ENCODE results near the gene VDAC2.

VDAC2 gene

GRCh38 chr10:75176046-75176445 lies 34.5 kb upstream of the VDAC2 start:
- DNase-seq (ENCODE audit: low read depth) = no peak
- TF ChIP-seq, protein P1, sequence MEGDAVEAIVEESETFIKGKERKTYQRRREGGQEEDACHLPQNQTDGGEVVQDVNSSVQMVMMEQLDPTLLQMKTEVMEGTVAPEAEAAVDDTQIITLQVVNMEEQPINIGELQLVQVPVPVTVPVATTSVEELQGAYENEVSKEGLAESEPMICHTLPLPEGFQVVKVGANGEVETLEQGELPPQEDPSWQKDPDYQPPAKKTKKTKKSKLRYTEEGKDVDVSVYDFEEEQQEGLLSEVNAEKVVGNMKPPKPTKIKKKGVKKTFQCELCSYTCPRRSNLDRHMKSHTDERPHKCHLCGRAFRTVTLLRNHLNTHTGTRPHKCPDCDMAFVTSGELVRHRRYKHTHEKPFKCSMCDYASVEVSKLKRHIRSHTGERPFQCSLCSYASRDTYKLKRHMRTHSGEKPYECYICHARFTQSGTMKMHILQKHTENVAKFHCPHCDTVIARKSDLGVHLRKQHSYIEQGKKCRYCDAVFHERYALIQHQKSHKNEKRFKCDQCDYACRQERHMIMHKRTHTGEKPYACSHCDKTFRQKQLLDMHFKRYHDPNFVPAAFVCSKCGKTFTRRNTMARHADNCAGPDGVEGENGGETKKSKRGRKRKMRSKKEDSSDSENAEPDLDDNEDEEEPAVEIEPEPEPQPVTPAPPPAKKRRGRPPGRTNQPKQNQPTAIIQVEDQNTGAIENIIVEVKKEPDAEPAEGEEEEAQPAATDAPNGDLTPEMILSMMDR (IDR thresholded peaks at IDR 0.05; ENCODE audit: control insufficient read depth, insufficient read depth, low read depth, low read length, missing control alignments) = no peak
- H3K4me3 ChIP-seq (ENCODE audit: control insufficient read depth, low read depth, low read length) = no peak overlapping the region

DNA sequence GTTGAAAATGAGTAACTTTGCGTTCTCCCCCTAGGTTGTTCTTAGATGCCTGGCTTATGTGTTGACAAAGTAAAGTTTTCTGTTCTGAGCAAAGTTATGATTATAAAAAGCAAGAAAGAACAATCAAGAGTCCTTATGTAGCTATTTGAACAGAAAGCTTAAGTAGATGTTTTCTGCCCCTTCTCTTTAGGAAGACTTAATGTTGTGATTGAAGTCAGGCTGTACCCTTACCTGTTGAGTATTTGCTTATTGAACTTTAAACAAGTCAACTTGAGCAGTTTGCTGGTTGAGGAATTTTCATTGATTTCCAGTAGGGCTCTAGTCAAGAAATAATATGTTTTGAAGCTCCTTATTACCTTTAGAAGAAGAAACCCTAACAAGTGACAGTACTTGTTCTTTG lies 33.9 kb upstream of the VDAC2 start:
- no peak overlapping the region for H3K4me3 ChIP-seq (ENCODE audit: control insufficient read depth, low read depth, low read length)
- TF ChIP-seq, protein P1 (IDR thresholded peaks at IDR 0.05; ENCODE audit: control insufficient read depth, insufficient read depth, low read depth, low read length, missing control alignments) = no peak
- no peak for DNase-seq (ENCODE audit: low read depth)

DNA sequence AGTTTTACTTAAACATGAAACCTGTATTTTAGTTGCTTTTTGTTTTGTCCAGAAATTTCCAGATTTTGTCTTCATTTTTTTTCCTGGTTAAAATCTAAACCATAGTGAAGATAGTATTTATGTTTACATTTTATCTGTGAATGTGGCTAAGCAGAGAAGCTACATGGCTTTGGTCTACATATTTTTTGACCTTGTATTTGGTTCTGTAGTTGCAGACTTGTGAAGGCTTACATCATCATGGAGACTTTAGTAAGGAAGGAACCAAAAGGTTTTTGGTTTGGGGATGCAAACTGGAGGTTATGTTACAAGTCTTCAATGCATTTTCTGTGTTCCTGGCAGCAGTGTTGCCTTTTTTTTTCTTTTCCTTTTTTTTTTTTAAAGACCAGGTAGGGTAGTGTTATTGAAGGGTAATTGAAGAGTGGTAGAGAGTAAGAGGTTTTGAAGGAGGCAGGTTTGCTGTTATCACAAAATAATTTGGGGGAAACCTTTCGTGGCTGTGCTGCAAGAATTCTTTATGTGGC lies 30.9 kb upstream of the VDAC2 start:
- TF ChIP-seq, protein P1 (IDR thresholded peaks at IDR 0.05; ENCODE audit: control insufficient read depth, insufficient read depth, low read depth, low read length, missing control alignments) = no peak
- no peak for DNase-seq (ENCODE audit: low read depth)
- H3K4me3 ChIP-seq (ENCODE audit: control insufficient read depth, low read depth, low read length) = no peak overlapping the region

GRCh38 chr10:75180592-75180991 lies 30.0 kb upstream of the VDAC2 start:
- H3K4me3 ChIP-seq (ENCODE audit: control insufficient read depth, low read depth, low read length) = no peak overlapping the region
- TF ChIP-seq, protein P1 (IDR thresholded peaks at IDR 0.05; ENCODE audit: control insufficient read depth, insufficient read depth, low read depth, low read length, missing control alignments) = no peak
- DNase-seq (ENCODE audit: low read depth) = peak; percentile 41

DNA sequence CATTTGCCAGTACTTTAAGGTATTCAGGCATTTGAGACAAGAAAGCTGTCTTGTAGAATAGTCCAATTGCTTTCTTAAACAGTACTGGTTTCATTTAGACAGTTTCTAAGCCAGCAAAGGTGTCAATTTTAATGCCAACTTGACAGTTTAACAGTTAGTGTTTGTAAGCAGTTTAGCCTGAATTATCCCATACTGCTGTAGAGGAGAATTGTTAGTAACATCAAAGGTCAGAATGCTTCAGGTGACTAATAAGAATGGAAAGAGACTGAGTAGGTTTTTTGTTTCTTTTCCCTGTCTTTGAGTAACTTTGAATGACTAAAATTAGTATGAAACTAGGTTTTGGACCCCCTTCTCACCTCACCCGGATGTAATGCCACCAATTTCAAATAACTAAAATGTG lies 29.5 kb upstream of the VDAC2 start:
- no peak for DNase-seq (ENCODE audit: low read depth)
- no peak overlapping the region for H3K4me3 ChIP-seq (ENCODE audit: control insufficient read depth, low read depth, low read length)
- TF ChIP-seq, protein P1 (IDR thresholded peaks at IDR 0.05; ENCODE audit: control insufficient read depth, insufficient read depth, low read depth, low read length, missing control alignments) = no peak

GRCh38 chr10:75186310-75186709 lies 24.3 kb upstream of the VDAC2 start:
- DNase-seq (ENCODE audit: low read depth) = no peak

More at GRCh38 chr10:75186310-75186709, 24.3 kb upstream of the VDAC2 start:
- no peak overlapping the region for H3K4me3 ChIP-seq (ENCODE audit: control insufficient read depth, low read depth, low read length)
- TF ChIP-seq, protein P1 (IDR thresholded peaks at IDR 0.05; ENCODE audit: control insufficient read depth, insufficient read depth, low read depth, low read length, missing control alignments) = no peak

Measured in AG09309 (cell line).